Tibial nerve (tissue), 4 donors: ENCODE data around the gene VSTM2L.

Experiments
- CTCF ChIP-seq, 5 experiments: fragments of 200-600 bp in 3 of 5; fragments of 450-650 bp in 2 of 5; sonication (generic) in 3 of 5; IDR thresholded peaks; one replicate each; pipeline ENCODE4 v1.5.1; 2016 to 2019; ENCODE audit warnings: antibody characterized with exemption in 5 of 5, mild to moderate bottlenecking in 3 of 5, moderate library complexity in 2 of 5
- EP300 ChIP-seq, 2 donors: sonication (generic); formaldehyde crosslinking; IDR thresholded peaks; one replicate each; pipeline ENCODE4 v1.6.1; 2017; ENCODE audit warnings: antibody characterized with exemption in 2 of 2, mild to moderate bottlenecking in 1 of 2
- POLR2A ChIP-seq, 2 donors: fragments of 450-650 bp; IDR thresholded peaks; one replicate each; pipeline ENCODE4 v1.6.1; 2017; ENCODE audit warnings: antibody characterized with exemption in 2 of 2, mild to moderate bottlenecking in 2 of 2, moderate library complexity in 2 of 2

GRCh38 chr20:37977338-37977737, 74.4 kb downstream of the VSTM2L start:
- TF ChIP-seq CTCF (IDR thresholded peaks at IDR 0.05) (no peak), POLR2A (IDR thresholded peaks at IDR 0.05) (no peak), EP300 (IDR thresholded peaks at IDR 0.05) (no peak)
